Endothelial cell of umbilical vein (primary cell): ENCODE results near the gene CHD5. TPM values are rescaled to one million over a fixed set of nuclear protein-coding genes. Genes with fewer than 3 reads are reported as not detected.

Source experiments
- BruUV-seq: library from RNA; stranded (reverse); fragments of 400-500 nt; replicated peaks from 2 replicates; lab custom pipeline; 2021; lab: Mats Ljungman, UMichigan
- CTCF ChIA-PET: fragments of 300-600, 350-600 bp; sonication (Branson Sonifier 250); formaldehyde crosslinking; loops from one replicate; lab custom pipeline; 2021; ENCODE audit warnings: antibody characterized with exemption, inconsistent platforms; lab: Charles Lee
- POLR2A ChIA-PET: fragments of 300-600, 350-600 bp; sonication (Branson Sonifier 250); formaldehyde crosslinking; loops from one replicate; lab custom pipeline; 2021; ENCODE audit warnings: antibody characterized with exemption, inconsistent platforms; lab: Charles Lee
- DNase-seq: peaks from one replicate; pipeline ENCODE4 v3.0.0-alpha.2; 2011; ENCODE audit warnings: low read depth, low spot score
- FAIRE-seq: peaks from 2 replicates; lab custom pipeline; 2011; peaks lifted over from hg19 to GRCh38; lab: Jason Lieb, UNC
- H2AFZ ChIP-seq: 2 replicates; pipeline ENCODE4 v1.6.0; 2012; ENCODE audit warnings: low read depth, low read length, control low read depth, inconsistent platforms
- H3K27ac ChIP-seq: 2 replicates; pipeline ENCODE4 v1.5.1; 2011; ENCODE audit warnings: low read depth, mild to moderate bottlenecking, control low read depth, low read length, moderate library complexity; ENCODE audit not compliant: insufficient read depth
- H3K27me3 ChIP-seq, 2 experiments: 2 replicates each; pipeline versions ENCODE4 v1.6.0 to v1.6.1; 2011; ENCODE audit warnings: low read length in 2 of 2, mixed read lengths in 1 of 2; ENCODE audit not compliant: control insufficient read depth in 2 of 2, insufficient read depth in 2 of 2
- H3K36me3 ChIP-seq, 2 experiments: 2 replicates in 1 of 2; 3 replicates in 1 of 2; pipeline ENCODE4 v1.5.1; 2011; ENCODE audit warnings: low read length in 2 of 2, mild to moderate bottlenecking in 1 of 2, moderate library complexity in 1 of 2; ENCODE audit not compliant: control insufficient read depth in 2 of 2, insufficient read depth in 2 of 2; ENCODE audit errors: extremely low read depth in 1 of 2
- H3K4me1 ChIP-seq: 3 replicates; pipeline ENCODE4 v1.5.1; 2011; ENCODE audit warnings: mild to moderate bottlenecking, low read length; ENCODE audit not compliant: control insufficient read depth, insufficient read depth; ENCODE audit errors: extremely low read depth
- H3K4me2 ChIP-seq: 2 replicates; pipeline ENCODE4 v1.6.1; 2011; ENCODE audit warnings: low read length, control low read depth, mixed read lengths; ENCODE audit not compliant: insufficient read depth
- H3K4me3 ChIP-seq, 3 experiments: fragments of 200-600 bp in 1 of 3; sonication (generic), shearing (Covaris generic) in 1 of 3; replicated peaks in 1 of 3; 2 replicates each; pipeline ENCODE4 v1.5.1; 2011 to 2016; ENCODE audit warnings: control low read depth in 3 of 3, low read length in 3 of 3, mild to moderate bottlenecking in 2 of 3, inconsistent platforms in 1 of 3, low read depth in 1 of 3, moderate library complexity in 1 of 3; ENCODE audit not compliant: insufficient read depth in 1 of 3
- H3K79me2 ChIP-seq: 2 replicates; pipeline ENCODE4 v1.6.0; 2012; ENCODE audit warnings: low read length, inconsistent platforms; ENCODE audit not compliant: control insufficient read depth, insufficient read depth
- H3K9ac ChIP-seq: replicated peaks from 2 replicates; pipeline ENCODE3; 2011; ENCODE audit warnings: low read length, control low read depth; ENCODE audit not compliant: insufficient read depth; ENCODE audit errors: extremely low read depth
- H3K9me1 ChIP-seq: replicated peaks from 3 replicates; pipeline ENCODE4 v1.6.0; 2011; ENCODE audit warnings: mild to moderate bottlenecking, low read length; ENCODE audit not compliant: control insufficient read depth, insufficient read depth; ENCODE audit errors: extremely low read depth
- H3K9me3 ChIP-seq: replicated peaks from 2 replicates; pipeline ENCODE4 v1.5.1; 2012; ENCODE audit warnings: low read length, inconsistent platforms; ENCODE audit not compliant: control insufficient read depth, insufficient read depth
- H4K20me1 ChIP-seq: replicated peaks from 2 replicates; pipeline ENCODE3; 2011; ENCODE audit warnings: mild to moderate bottlenecking, low read length; ENCODE audit not compliant: control insufficient read depth, insufficient read depth; ENCODE audit errors: extremely low read depth
- CTCF ChIP-seq, 2 donors: IDR thresholded peaks; 1 replicate in 1 of 2; 2 replicates in 1 of 2; pipeline ENCODE4 v1.5.1; 2011; ENCODE audit warnings: low read length in 2 of 2, mild to moderate bottlenecking in 2 of 2, moderate library complexity in 2 of 2, control low read depth in 1 of 2, inconsistent platforms in 1 of 2, low read depth in 1 of 2; ENCODE audit not compliant: insufficient read depth in 1 of 2; ENCODE audit errors: extremely low read depth in 1 of 2
- EZH2 ChIP-seq: IDR thresholded peaks from 2 replicates; pipeline ENCODE4 v1.6.1; 2012; ENCODE audit warnings: borderline replicate concordance, low read depth, mild to moderate bottlenecking, moderate library complexity, low read length, inconsistent platforms; ENCODE audit not compliant: severe bottlenecking
- FOS ChIP-seq: IDR thresholded peaks from 2 replicates; pipeline ENCODE4 v1.6.1; 2011; ENCODE audit warnings: mild to moderate bottlenecking, low read length, moderate library complexity, borderline replicate concordance; ENCODE audit not compliant: insufficient read depth
- GATA2 ChIP-seq: IDR thresholded peaks from 2 replicates; pipeline ENCODE4 v1.7.0; 2011; ENCODE audit warnings: low read depth, mild to moderate bottlenecking, moderate library complexity, mixed read lengths, low read length; ENCODE audit not compliant: insufficient read length, insufficient read depth
- JUN ChIP-seq: IDR thresholded peaks from 2 replicates; pipeline ENCODE4 v1.6.1; 2011; ENCODE audit warnings: borderline replicate concordance, low read depth; ENCODE audit not compliant: insufficient read length, insufficient read depth
- MAX ChIP-seq: IDR thresholded peaks from 2 replicates; pipeline ENCODE4 v1.6.1; 2011; ENCODE audit not compliant: insufficient read depth, insufficient read length
- MYC ChIP-seq: IDR thresholded peaks from one replicate; pipeline ENCODE4 v1.6.1; 2011; ENCODE audit warnings: mild to moderate bottlenecking, low read depth, low read length
- POLR2A ChIP-seq: IDR thresholded peaks from 2 replicates; pipeline ENCODE4 v1.6.1; 2012; ENCODE audit warnings: low read depth, mild to moderate bottlenecking, control low read depth, low read length
- POLR2AphosphoS5 ChIP-seq: IDR thresholded peaks from 2 replicates; pipeline ENCODE4 v1.6.1; 2012; ENCODE audit warnings: low read depth, mild to moderate bottlenecking, control low read depth, low read length, moderate library complexity; ENCODE audit not compliant: insufficient read depth
- dilution Hi-C: fragments of 300-500 bp; cut with MboI; formaldehyde crosslinking; loops from one replicate; pipeline ENCODE4 v1.15.0; 2019; ENCODE audit warnings: low sequenced_read_pairs; ENCODE audit not compliant: extremely low pct_ligation_motif_present
- intact Hi-C: fragments of 100-400 bp; cut with micrococcal nuclease; formaldehyde crosslinking; loops from one replicate; pipeline ENCODE4 v1.10.0; 2022
- polyA plus RNA-seq, 4 experiments: library from polyadenylated mRNA; depleted of rRNA in 3 of 4; stranded (reverse) in 3 of 4; unstranded in 1 of 4; fragments of >200 nt; gene quantifications; 2 replicates each; pipeline versions ENCODE4 v1.2.1 to v1.2.3, GENCODE V29; 2011 to 2012; ENCODE audit warnings: missing spikeins in 1 of 4
- total RNA-seq: library from RNA; stranded (reverse); gene quantifications from 2 replicates; pipeline ENCODE4 v1.2.3, GENCODE V29; 2021

CHD5 gene
- total and polyA plus RNA-seq, 2 donors (not counting 3 experiments of a cell fraction or from before 2014, with no cell fraction given): 0.04 to 0.11 TPM

GRCh38 chr1:6167391-6168303 is 12.5 kb downstream of the CHD5 start:
- Histone ChIP-seq H3K27ac (no peak overlapping the region), H3K27me3 (no peaks in the 10 kb centered on the region), H3K4me2 (no peak overlapping the region), H3K9ac (no peak overlapping the region), H3K79me2 (no peaks in the 10 kb centered on the region), H3K9me3 (no peaks in the 10 kb centered on the region), H2AFZ (no peak overlapping the region), H3K4me3 (no peak overlapping the region), H4K20me1 (no peaks in the 10 kb centered on the region), H3K9me1 (no peaks in the 10 kb centered on the region), H3K4me1 (no peaks in the 10 kb centered on the region), H3K36me3 (no peaks in the 10 kb centered on the region)
- no TSS peak for BruUV-seq
- intact Hi-C loops (no loop called here), dilution Hi-C loops (no loop called here)
- no peak for FAIRE-seq
- CTCF ChIA-PET: interaction anchor here (0.5 to 1.4 kb wide), 6 partner anchors 10 to 191 kb away, joined by 3 to 6 read pairs (median 4); no protein-coding TSS in a partner anchor
- TF ChIP-seq MAX (no peak), MYC (no peak)
- POLR2A ChIA-PET: no interaction called here
- no peak for DNase-seq

DNA sequence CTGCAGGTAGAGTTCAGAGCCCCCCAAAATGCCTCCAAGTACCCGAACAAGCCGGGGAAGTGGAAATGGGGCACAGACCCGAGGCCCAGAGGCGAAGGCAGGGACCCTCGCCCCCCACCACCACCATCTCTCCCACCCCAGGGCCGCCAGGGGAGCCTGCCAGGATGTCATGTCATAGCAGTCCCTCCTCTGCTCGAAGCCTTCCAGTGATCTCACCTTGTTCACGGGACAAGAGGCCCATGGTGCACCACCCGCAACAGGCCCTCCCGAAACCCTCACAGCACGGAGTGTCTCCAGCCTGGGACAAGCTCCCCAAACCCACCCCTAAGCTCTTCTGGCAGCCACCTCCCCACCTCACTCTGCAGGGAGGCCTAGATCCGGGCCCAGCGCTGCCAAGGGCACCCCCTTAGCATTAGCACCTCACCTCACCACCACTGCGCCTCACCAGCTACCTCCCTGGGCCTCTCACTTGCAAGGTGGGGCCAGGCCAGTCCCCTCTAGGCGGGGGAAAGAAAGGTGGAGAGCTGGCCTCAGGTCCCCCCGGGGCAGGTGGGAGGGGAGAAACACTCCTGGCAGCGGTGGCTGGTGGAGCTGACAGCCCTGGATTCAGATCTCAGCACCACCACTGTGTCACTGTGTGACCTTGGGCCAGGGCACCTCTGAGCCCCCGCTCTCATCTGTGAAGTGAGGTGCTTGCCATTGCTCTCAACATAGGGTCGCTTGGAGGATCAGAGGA is 13.3 kb downstream of the CHD5 start:
- no peaks in the 10 kb centered on the region for H3K4me1 ChIP-seq
- POLR2A ChIA-PET: no interaction called here
- no peak overlapping the region for H3K4me2 ChIP-seq
- H3K79me2 ChIP-seq: no peaks in the 10 kb centered on the region
- intact Hi-C loops (no loop called here), dilution Hi-C loops (no loop called here)
- no peaks in the 10 kb centered on the region for H4K20me1 ChIP-seq
- DNase-seq (no peak), FAIRE-seq (no peak)
- no peak for TF ChIP-seq CTCF (IDR thresholded peaks at IDR 0.05; ENCODE audit: extremely low read depth in 1 of 2, insufficient read depth in 1 of 2, low read depth in 1 of 2, low read length in 2 of 2)
- TF ChIP-seq GATA2: no peak
- TF ChIP-seq MYC: no peak
- TF ChIP-seq FOS: no peak
- no peak for TF ChIP-seq JUN
- TF ChIP-seq POLR2A: no peak
- no peak for TF ChIP-seq MAX
- TF ChIP-seq EZH2: no peak
- TF ChIP-seq POLR2AphosphoS5: no peak
- H3K9me1 ChIP-seq: no peaks in the 10 kb centered on the region
- H3K9ac ChIP-seq: no peak overlapping the region
- CTCF ChIA-PET: interaction anchor here (1.6 kb wide), 1 partner anchor 38 kb away, joined by 4 read pairs; no protein-coding TSS in a partner anchor
- no peaks in the 10 kb centered on the region for H3K36me3 ChIP-seq
- no peaks in the 10 kb centered on the region for H3K9me3 ChIP-seq
- no peaks in the 10 kb centered on the region for H3K27me3 ChIP-seq
- no peak overlapping the region for H3K4me3 ChIP-seq
- no peak overlapping the region for H3K27ac ChIP-seq
- no peak overlapping the region for H2AFZ ChIP-seq
- no TSS peak for BruUV-seq
